HepG2 (cell line): ENCODE data around the gene PCOLCE2.

Experiments used
- ATF3 ChIP-seq: sonication (generic); formaldehyde crosslinking; IDR thresholded peaks from 2 replicates; pipeline ENCODE4 v1.4.0; 2020; ENCODE audit warnings: missing genetic modification reagents
- BHLHE40 ChIP-seq: IDR thresholded peaks from 2 replicates; pipeline ENCODE4 v1.6.1; 2011; ENCODE audit warnings: low read length, improper control_type of control experiment
- ETS1 ChIP-seq: sonication (generic); formaldehyde crosslinking; IDR thresholded peaks from 2 replicates; pipeline ENCODE4 v1.4.0; 2020; ENCODE audit warnings: missing genetic modification reagents
- GTF2F1 ChIP-seq: fragments of 150-350 bp; IDR thresholded peaks from 2 replicates; pipeline ENCODE4 v1.6.1; 2014; ENCODE audit warnings: low read length
- GZF1 ChIP-seq: sonication (generic); formaldehyde crosslinking; IDR thresholded peaks from 2 replicates; pipeline ENCODE4 v1.5.1; 2020; ENCODE audit warnings: mild to moderate bottlenecking, missing genetic modification reagents
- HOXA7 ChIP-seq: sonication (generic); formaldehyde crosslinking; IDR thresholded peaks from 2 replicates; pipeline ENCODE4 v1.8.1; 2022; ENCODE audit warnings: mild to moderate bottlenecking, missing genetic modification reagents, moderate library complexity
- KMT2B ChIP-seq: IDR thresholded peaks from 2 replicates; pipeline ENCODE4 v1.6.1; 2016; ENCODE audit warnings: missing genetic modification reagents, missing compliant biosample characterization
- PLRG1 ChIP-seq: fragments of 450-650 bp; conservative IDR thresholded peaks from 2 replicates; pipeline ENCODE4 v1.6.1; 2016
- POLR2AphosphoS5 ChIP-seq: IDR thresholded peaks from 2 replicates; pipeline ENCODE4 v1.6.1; 2012; ENCODE audit warnings: low read depth, low read length
- ZBTB21 ChIP-seq: sonication (generic); formaldehyde crosslinking; IDR thresholded peaks from 2 replicates; pipeline ENCODE4 v1.4.0; 2020; ENCODE audit warnings: missing genetic modification reagents
- ZFP1 ChIP-seq: IDR thresholded peaks from 2 replicates; pipeline ENCODE4 v1.6.1; 2016
- ZNF441 ChIP-seq: sonication (generic); formaldehyde crosslinking; IDR thresholded peaks from 2 replicates; pipeline ENCODE4 v1.7.0; 2021; ENCODE audit warnings: missing genetic modification reagents, borderline replicate concordance
- ZNF567 ChIP-seq: sonication (generic); formaldehyde crosslinking; IDR thresholded peaks from 2 replicates; pipeline ENCODE4 v1.8.1; 2023; ENCODE audit warnings: mild to moderate bottlenecking, missing genetic modification reagents, borderline replicate concordance

GRCh38 chr3:142886940-142887339, 1.9 kb downstream of the PCOLCE2 start:
- TF ChIP-seq POLR2AphosphoS5 (no peak), ATF3 (CRISPR knock-in tag) (no peak), BHLHE40 (no peak), ETS1 (CRISPR knock-in tag) (no peak), ZBTB21 (CRISPR knock-in tag) (no peak), ZNF567 (no peak), KMT2B (CRISPR knock-in tag) (no peak), GZF1 (no peak), ZFP1 (CRISPR knock-in tag) (no peak), PLRG1 (no peak), ZNF441 (CRISPR knock-in tag) (no peak), GTF2F1 (no peak), HOXA7 (CRISPR knock-in tag) (no peak)
